ENCODE results near the gene WASL.

WASL gene

GRCh38 chr7:123791001-123791400 lies 42.2 kb upstream of the WASL start:
- Mint-ChIP-seq H3K27me3 (ENCODE audit: low read depth, poor library complexity) (no peaks in the 10 kb centered on the region), H3K4me3 (no peak overlapping the region), H3K9me3 (no peaks in the 10 kb centered on the region), H3K36me3 (ENCODE audit: low read depth) (no peaks in the 10 kb centered on the region), H3K27ac (no peak overlapping the region), H3K4me1 (no peaks in the 10 kb centered on the region)
- TF ChIP-seq, protein P1, sequence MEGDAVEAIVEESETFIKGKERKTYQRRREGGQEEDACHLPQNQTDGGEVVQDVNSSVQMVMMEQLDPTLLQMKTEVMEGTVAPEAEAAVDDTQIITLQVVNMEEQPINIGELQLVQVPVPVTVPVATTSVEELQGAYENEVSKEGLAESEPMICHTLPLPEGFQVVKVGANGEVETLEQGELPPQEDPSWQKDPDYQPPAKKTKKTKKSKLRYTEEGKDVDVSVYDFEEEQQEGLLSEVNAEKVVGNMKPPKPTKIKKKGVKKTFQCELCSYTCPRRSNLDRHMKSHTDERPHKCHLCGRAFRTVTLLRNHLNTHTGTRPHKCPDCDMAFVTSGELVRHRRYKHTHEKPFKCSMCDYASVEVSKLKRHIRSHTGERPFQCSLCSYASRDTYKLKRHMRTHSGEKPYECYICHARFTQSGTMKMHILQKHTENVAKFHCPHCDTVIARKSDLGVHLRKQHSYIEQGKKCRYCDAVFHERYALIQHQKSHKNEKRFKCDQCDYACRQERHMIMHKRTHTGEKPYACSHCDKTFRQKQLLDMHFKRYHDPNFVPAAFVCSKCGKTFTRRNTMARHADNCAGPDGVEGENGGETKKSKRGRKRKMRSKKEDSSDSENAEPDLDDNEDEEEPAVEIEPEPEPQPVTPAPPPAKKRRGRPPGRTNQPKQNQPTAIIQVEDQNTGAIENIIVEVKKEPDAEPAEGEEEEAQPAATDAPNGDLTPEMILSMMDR (IDR thresholded peaks at IDR 0.05): no peak
- no peak for DNase-seq

DNA sequence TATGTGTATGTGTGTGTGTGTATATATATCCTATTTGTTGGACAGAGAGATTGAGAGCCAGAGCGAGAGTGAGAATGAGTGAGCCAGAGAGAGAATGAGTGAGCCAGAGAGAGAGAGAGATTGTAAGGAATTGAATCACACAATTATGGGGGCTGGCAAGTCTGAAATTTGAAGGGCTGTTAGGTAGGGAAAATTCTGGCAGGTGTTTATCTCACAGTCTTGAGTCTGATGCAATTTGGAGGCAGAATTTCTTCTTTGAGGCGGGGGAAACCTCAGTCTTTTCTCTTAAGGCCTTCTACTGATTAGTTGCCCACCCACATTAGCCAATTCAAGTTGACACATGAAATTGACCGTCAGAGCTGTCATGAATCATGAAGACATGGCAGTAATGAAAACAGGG lies 41.0 kb upstream of the WASL start:
- DNase-seq: no peak
- TF ChIP-seq, protein P1 (IDR thresholded peaks at IDR 0.05): no peak
- peak overlapping the region; percentile 1 for H3K27ac Mint-ChIP-seq
- H3K4me3 Mint-ChIP-seq: no peak overlapping the region
- H3K9me3 Mint-ChIP-seq: no peaks in the 10 kb centered on the region
- H3K4me1 Mint-ChIP-seq: no peaks in the 10 kb centered on the region
- H3K36me3 Mint-ChIP-seq (ENCODE audit: low read depth): no peaks in the 10 kb centered on the region
- H3K27me3 Mint-ChIP-seq (ENCODE audit: low read depth, poor library complexity): no peaks in the 10 kb centered on the region

- H3K4me1 Mint-ChIP-seq: no peaks in the 10 kb centered on the region
- DNase-seq: no peak
- H3K36me3 Mint-ChIP-seq (ENCODE audit: low read depth): no peaks in the 10 kb centered on the region
- H3K27me3 Mint-ChIP-seq (ENCODE audit: low read depth, poor library complexity): no peaks in the 10 kb centered on the region
- no peaks in the 10 kb centered on the region for H3K9me3 Mint-ChIP-seq
- TF ChIP-seq, protein P1 (IDR thresholded peaks at IDR 0.05): no peak
- no peak overlapping the region for H3K4me3 Mint-ChIP-seq
- H3K27ac Mint-ChIP-seq: no peak overlapping the region
Observed at GRCh38 chr7:123789206-123789784, 40.5 kb upstream of the WASL start.

GRCh38 chr7:123788584-123788983 lies 39.8 kb upstream of the WASL start:
- TF ChIP-seq, protein P1 (IDR thresholded peaks at IDR 0.05): no peak
- no peaks in the 10 kb centered on the region for H3K9me3 Mint-ChIP-seq
- H3K27me3 Mint-ChIP-seq (ENCODE audit: low read depth, poor library complexity): no peaks in the 10 kb centered on the region
- H3K36me3 Mint-ChIP-seq (ENCODE audit: low read depth): no peaks in the 10 kb centered on the region
- DNase-seq: no peak
- H3K4me1 Mint-ChIP-seq: no peaks in the 10 kb centered on the region
- no peak overlapping the region for H3K27ac Mint-ChIP-seq
- H3K4me3 Mint-ChIP-seq: no peak overlapping the region

DNA sequence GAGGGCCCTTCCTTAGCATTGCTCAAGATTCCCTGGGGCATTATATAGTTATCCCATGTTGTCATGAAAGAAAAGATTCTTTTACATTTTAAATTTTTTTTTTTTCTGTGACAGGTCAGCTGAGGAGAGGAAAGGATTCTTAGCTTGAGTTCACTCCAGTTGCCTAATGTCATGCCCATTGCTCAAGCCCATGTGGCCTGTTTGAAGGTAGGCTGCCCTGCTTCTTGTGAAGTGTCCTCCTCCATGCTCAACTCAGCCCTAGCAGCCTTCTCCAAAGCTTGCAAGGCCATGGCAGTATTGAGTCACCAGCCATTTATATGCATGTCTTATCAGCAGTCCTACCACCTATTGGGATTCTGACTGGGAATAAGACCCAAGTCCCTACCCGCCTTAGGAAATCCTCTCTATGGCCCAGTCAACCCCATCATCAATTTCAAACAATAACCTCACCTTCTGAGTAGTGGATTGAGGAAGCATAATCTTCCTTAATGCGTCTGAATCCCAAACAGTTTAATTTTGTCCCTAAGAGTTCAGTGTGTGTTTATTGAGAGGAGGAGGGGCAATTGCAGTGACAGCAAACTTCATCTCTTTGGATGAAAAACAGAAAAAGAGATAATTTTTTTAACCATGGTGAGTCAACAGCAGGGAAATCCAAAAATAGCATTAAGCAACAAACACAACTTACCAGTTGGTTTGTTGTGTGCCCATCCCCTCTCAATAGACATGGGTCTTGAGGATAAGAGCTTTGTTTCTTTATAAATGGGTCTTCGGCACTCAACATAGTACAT lies 38.6 kb upstream of the WASL start:
- TF ChIP-seq, protein P1 (IDR thresholded peaks at IDR 0.05): no peak
- Mint-ChIP-seq H3K9me3 (no peaks in the 10 kb centered on the region), H3K36me3 (ENCODE audit: low read depth) (no peaks in the 10 kb centered on the region), H3K4me3 (no peak overlapping the region), H3K27ac (no peak overlapping the region), H3K4me1 (no peaks in the 10 kb centered on the region), H3K27me3 (ENCODE audit: low read depth, poor library complexity) (no peaks in the 10 kb centered on the region)
- no peak for DNase-seq

DNA sequence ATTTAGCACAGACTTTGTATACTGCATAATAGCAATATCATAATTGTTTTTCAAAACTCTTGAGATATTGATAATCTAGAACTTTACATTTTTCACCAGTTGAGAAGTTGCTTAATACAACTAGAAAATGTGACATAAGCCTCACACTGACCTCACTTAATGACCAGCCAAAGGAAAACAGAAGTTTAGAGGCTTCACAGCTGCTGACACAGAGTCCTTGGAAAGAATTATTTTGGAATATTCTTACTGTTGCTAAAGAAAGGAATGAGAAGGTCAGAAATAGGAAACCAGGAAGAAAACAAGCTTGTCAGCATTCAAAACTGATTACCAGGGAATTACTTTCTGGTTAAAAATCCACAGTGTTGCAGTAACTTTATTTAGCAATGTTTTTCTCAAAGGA lies 35.5 kb upstream of the WASL start:
- no peak overlapping the region for H3K27ac Mint-ChIP-seq
- TF ChIP-seq, protein P1 (IDR thresholded peaks at IDR 0.05): no peak
- no peaks in the 10 kb centered on the region for H3K36me3 Mint-ChIP-seq (ENCODE audit: low read depth)
- DNase-seq: no peak
- no peaks in the 10 kb centered on the region for H3K4me1 Mint-ChIP-seq
- no peaks in the 10 kb centered on the region for H3K27me3 Mint-ChIP-seq (ENCODE audit: low read depth, poor library complexity)
- H3K4me3 Mint-ChIP-seq: no peak overlapping the region
- H3K9me3 Mint-ChIP-seq: no peaks in the 10 kb centered on the region

All from nephron progenitor cell (in vitro differentiated cells).